ENCODE data around the gene ARHGEF10L.

ARHGEF10L gene

GRCh38 chr1:17735793-17736192 lies 196.3 kb downstream of the ARHGEF10L start:
- Histone ChIP-seq H3K27me3 (peaks cover 5% of the 10 kb centered on the region), H3K36me3 (no peaks in the 10 kb centered on the region), H3K4me3 (ENCODE audit: low read depth in 1 of 2, low read length in 1 of 2) (no peak overlapping the region), H3K9me3 (no peaks in the 10 kb centered on the region), H3K4me1 (ENCODE audit: control insufficient read depth in 1 of 2, insufficient read depth in 1 of 2, low read depth in 1 of 2, low read length in 1 of 2) (no peaks in the 10 kb centered on the region), H3K27ac (no peak overlapping the region)
- TF ChIP-seq CTCF (IDR thresholded peaks at IDR 0.05), result no peak

GRCh38 chr1:17736625-17737024 lies 197.1 kb downstream of the ARHGEF10L start:
- no peak overlapping the region for H3K4me3 ChIP-seq (ENCODE audit: low read depth in 1 of 2, low read length in 1 of 2)
- H3K36me3 ChIP-seq, result no peaks in the 10 kb centered on the region
- H3K27me3 ChIP-seq, result peaks cover 6% of the 10 kb centered on the region
- TF ChIP-seq CTCF (IDR thresholded peaks at IDR 0.05), result no peak
- H3K9me3 ChIP-seq, result no peaks in the 10 kb centered on the region
- no peaks in the 10 kb centered on the region for H3K4me1 ChIP-seq (ENCODE audit: control insufficient read depth in 1 of 2, insufficient read depth in 1 of 2, low read depth in 1 of 2, low read length in 1 of 2)
- H3K27ac ChIP-seq, result no peak overlapping the region

- Histone ChIP-seq H3K27ac (no peak overlapping the region), H3K9me3 (no peaks in the 10 kb centered on the region), H3K4me1 (ENCODE audit: control insufficient read depth in 1 of 2, insufficient read depth in 1 of 2, low read depth in 1 of 2, low read length in 1 of 2) (no peaks in the 10 kb centered on the region), H3K36me3 (no peaks in the 10 kb centered on the region), H3K27me3 (peaks cover 25% of the 10 kb centered on the region), H3K4me3 (ENCODE audit: low read depth in 1 of 2, low read length in 1 of 2) (no peak overlapping the region)
- no peak for TF ChIP-seq CTCF (IDR thresholded peaks at IDR 0.05)
Observed at GRCh38 chr1:17739050-17739449, 199.6 kb downstream of the ARHGEF10L start.

GRCh38 chr1:17741052-17741451 lies 201.6 kb downstream of the ARHGEF10L start:
- Histone ChIP-seq H3K4me1 (ENCODE audit: control insufficient read depth in 1 of 2, insufficient read depth in 1 of 2, low read depth in 1 of 2, low read length in 1 of 2) (no peaks in the 10 kb centered on the region), H3K27me3 (peaks cover 34% of the 10 kb centered on the region), H3K36me3 (no peaks in the 10 kb centered on the region), H3K4me3 (ENCODE audit: low read depth in 1 of 2, low read length in 1 of 2) (no peak overlapping the region), H3K9me3 (no peaks in the 10 kb centered on the region), H3K27ac (no peak overlapping the region)
- TF ChIP-seq CTCF (IDR thresholded peaks at IDR 0.05), result no peak

GRCh38 chr1:17742583-17742982 lies 203.1 kb downstream of the ARHGEF10L start:
- TF ChIP-seq CTCF (IDR thresholded peaks at IDR 0.05), result no peak
- Histone ChIP-seq H3K27ac (no peak overlapping the region), H3K36me3 (no peaks in the 10 kb centered on the region), H3K27me3 (peaks cover 29% of the 10 kb centered on the region), H3K9me3 (no peaks in the 10 kb centered on the region), H3K4me1 (ENCODE audit: control insufficient read depth in 1 of 2, insufficient read depth in 1 of 2, low read depth in 1 of 2, low read length in 1 of 2) (no peaks in the 10 kb centered on the region), H3K4me3 (ENCODE audit: low read depth in 1 of 2, low read length in 1 of 2) (no peak overlapping the region)
